Subcutaneous adipose tissue (tissue), 4 donors: ENCODE measurements around the gene NLGN1. TPM values are rescaled to one million over a fixed set of nuclear protein-coding genes. Genes with fewer than 3 reads are reported as not detected.

Experiments
- total RNA-seq, 4 donors: library from RNA; depleted of rRNA; stranded (reverse); fragments of >200 nt; gene quantifications; one replicate each; pipeline ENCODE4 v1.1.0, GENCODE V29; 2016
- TF ChIP-seq, protein P1 (sequence below): fragments of 450-650 bp; IDR thresholded peaks from one replicate; pipeline ENCODE4 v1.5.1; 2016; ENCODE audit warnings: low read depth, mild to moderate bottlenecking, control low read depth, antibody characterized with exemption, moderate library complexity

NLGN1 gene
- total RNA-seq, 4 donors from 2014 or later: 5.1 to 16.5 (median 7.9) TPM

DNA sequence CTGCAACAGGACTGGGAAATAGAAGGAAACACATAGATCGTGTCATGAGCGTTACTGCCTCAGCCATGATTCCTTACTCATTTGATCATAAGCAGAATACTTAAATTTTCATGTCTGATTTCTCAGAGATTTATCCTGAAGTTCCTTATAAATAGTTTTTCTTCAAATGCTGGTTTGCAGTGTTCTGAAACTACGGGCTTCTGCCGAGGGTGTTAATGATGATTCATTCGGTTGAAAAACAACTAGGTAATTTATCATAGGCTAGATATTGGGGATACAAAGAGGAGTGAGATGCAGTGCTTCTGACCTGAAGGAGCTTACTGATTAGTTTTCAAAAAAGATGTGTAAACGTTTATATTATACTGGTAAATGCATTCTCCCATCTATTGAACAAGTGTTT lies 428.9 kb downstream of the NLGN1 start:
- TF ChIP-seq, protein P1, sequence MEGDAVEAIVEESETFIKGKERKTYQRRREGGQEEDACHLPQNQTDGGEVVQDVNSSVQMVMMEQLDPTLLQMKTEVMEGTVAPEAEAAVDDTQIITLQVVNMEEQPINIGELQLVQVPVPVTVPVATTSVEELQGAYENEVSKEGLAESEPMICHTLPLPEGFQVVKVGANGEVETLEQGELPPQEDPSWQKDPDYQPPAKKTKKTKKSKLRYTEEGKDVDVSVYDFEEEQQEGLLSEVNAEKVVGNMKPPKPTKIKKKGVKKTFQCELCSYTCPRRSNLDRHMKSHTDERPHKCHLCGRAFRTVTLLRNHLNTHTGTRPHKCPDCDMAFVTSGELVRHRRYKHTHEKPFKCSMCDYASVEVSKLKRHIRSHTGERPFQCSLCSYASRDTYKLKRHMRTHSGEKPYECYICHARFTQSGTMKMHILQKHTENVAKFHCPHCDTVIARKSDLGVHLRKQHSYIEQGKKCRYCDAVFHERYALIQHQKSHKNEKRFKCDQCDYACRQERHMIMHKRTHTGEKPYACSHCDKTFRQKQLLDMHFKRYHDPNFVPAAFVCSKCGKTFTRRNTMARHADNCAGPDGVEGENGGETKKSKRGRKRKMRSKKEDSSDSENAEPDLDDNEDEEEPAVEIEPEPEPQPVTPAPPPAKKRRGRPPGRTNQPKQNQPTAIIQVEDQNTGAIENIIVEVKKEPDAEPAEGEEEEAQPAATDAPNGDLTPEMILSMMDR: no peak

DNA sequence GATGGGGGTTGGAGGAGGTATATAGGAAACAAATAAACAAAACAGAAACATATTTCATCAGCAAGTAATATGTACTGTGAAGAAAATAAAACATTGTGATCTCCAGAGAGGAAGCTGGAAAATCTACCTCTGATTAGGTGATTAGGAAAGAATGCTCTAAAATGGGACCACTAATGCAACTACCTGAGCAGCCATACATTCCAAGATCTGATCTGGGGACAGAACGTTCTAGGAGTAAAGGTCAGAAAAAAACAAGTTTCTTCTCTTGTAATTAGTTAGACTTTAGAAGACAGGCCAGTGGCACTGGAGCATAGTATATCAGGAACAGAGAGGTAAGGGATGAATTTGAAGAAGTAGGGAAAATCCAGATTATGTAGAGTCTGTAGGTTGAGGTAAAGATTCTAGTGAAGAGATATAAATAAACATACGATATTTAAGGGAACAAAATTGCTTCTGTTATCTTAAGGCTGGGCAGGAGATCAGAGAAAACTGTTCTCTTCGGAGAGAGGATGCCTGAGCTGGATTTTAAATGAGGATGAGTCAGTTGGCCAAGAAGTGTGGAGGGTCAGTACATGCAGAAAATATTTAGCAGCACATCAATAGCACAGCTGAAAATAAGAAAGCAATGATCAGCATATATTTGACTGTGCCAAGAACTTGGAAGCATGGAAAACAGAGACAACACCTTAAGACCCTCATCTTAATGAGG lies 429.5 kb downstream of the NLGN1 start:
- TF ChIP-seq, protein P1: no peak

DNA sequence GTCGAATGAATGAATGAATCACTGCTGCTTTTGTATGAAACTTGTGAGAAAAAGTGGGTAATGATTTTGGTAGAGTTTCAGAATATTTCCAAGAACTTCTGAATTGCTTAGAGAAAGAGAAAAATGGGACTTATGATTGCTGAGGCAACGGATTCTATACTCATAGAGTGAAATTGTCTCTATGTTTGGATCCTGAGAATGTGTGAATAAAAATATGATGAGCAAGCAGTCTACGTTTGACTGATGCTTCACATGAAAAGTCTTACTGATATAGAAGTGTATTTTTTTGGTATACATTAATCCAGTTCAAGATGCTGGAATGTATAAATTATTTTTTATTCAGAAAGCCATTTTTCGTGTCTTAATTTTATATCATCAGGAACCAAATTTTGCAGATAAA lies 441.1 kb downstream of the NLGN1 start:
- TF ChIP-seq, protein P1: no peak

DNA sequence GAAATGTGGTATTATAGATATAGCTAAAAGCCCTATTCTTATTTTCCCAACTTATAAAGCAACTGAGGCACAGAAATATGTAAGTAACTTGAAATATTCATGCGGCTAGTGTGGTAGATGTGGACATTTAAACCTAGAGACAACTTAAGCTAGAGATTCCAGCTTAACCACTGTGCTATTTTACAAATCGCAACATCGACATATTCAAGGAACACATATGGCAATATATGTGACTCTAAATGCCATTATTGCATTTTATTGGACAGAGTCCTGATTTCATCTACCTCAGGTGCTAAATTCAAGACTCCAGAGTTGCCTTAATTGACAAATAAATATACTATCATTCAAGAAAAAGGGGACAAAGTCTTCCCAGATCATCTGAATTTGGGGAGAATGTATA lies 442.3 kb downstream of the NLGN1 start:
- TF ChIP-seq, protein P1: no peak

DNA sequence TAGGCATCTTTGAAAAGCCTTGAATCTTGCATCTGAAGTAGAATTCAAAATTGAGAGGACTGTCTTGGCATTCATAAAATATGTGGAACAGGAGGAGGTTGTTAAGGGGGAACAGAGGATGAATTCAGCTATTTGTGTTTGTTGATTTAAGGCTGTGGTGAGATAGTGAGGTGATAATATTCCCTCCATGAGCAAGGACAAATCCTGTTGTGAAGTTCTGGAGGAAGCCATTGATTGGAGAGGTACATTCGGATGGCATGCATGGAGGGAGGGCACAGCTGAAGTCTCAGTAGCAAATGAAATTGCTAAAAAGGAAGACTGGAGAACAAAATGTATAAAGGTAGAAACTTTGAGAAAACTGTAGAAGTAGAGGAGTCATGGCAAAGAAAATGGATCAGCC lies 443.8 kb downstream of the NLGN1 start:
- TF ChIP-seq, protein P1: no peak

DNA sequence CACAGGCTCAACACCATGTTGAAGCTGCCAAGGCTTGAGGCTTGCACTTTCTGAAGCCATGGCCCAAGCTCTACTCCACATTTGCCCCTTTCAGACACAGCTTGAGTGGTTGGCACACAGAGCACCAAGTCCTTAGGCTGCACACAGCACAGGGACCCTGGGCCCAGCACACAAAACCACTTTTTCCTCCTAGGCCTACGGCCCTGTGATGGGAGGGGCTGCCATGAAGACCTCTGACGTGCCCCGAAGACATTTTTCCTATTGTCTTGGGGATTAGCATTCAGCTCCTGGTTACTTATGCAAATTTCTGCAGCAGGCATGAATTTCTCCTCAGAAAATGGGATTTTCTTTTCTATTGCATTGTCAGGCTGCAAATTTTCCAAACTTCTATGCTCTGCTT lies 445.5 kb downstream of the NLGN1 start:
- TF ChIP-seq, protein P1: no peak

DNA sequence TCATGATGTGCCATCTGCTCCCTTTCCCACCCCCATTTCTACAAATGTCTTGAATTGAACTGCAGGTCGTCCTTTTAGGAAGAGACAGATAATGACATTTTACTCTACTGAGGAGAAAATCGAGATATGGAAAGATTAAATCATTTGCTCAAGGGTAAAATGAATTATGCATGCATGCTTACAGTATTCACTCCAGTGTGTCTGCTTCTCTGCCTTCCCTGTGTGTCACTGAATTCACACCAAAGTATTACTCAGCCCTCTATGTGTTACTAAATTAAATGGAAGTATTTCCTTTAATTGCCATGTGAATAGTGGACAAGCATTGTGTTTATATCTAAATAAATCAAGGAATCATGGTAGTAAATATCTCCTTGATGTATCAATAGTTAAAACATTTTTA lies 449.0 kb downstream of the NLGN1 start:
- TF ChIP-seq, protein P1: no peak
